ENCODE data around the gene OTOG. TPM values are rescaled to one million over a fixed set of nuclear protein-coding genes. Genes with fewer than 3 reads are reported as not detected.

The OTOG gene
- total and polyA plus RNA-seq, 2 donors (not counting 3 experiments of a cell fraction or from before 2014, with no cell fraction given): not detected

- H2AFZ ChIP-seq (ENCODE audit: low read depth, low read length): no peak overlapping the region
- CTCF ChIA-PET: interaction anchor here (1.0 kb wide), 1 partner anchor 8 kb away, joined by 3 read pairs; no protein-coding TSS in a partner anchor
- no peaks in the 10 kb centered on the region for H3K79me2 ChIP-seq (ENCODE audit: control insufficient read depth, insufficient read depth, low read length)
- H3K36me3 ChIP-seq (ENCODE audit: control insufficient read depth in 2 of 2, extremely low read depth in 1 of 2, insufficient read depth in 2 of 2, low read length in 2 of 2): no peaks in the 10 kb centered on the region
- no peak for FAIRE-seq
- no peak for TF ChIP-seq POLR2AphosphoS5 (IDR thresholded peaks at IDR 0.05; ENCODE audit: insufficient read depth, low read depth, low read length)
- TF ChIP-seq CTCF (IDR thresholded peaks at IDR 0.05; ENCODE audit: extremely low read depth in 1 of 2, insufficient read depth in 1 of 2, low read depth in 1 of 2, low read length in 2 of 2): no peak
- no peak for TF ChIP-seq JUN (IDR thresholded peaks at IDR 0.05; ENCODE audit: borderline replicate concordance, insufficient read depth, insufficient read length, low read depth)
- no peak for TF ChIP-seq FOS (IDR thresholded peaks at IDR 0.05; ENCODE audit: borderline replicate concordance, insufficient read depth, low read length)
- TF ChIP-seq GATA2 (IDR thresholded peaks at IDR 0.05; ENCODE audit: insufficient read depth, insufficient read length, low read depth, low read length): no peak
- TF ChIP-seq MAX (IDR thresholded peaks at IDR 0.05; ENCODE audit: insufficient read depth, insufficient read length): no peak
- no peak for TF ChIP-seq EZH2 (IDR thresholded peaks at IDR 0.05; ENCODE audit: borderline replicate concordance, low read depth, low read length, severe bottlenecking)
- no peak for TF ChIP-seq POLR2A (IDR thresholded peaks at IDR 0.05; ENCODE audit: low read depth, low read length)
- TF ChIP-seq MYC (IDR thresholded peaks at IDR 0.05; ENCODE audit: low read depth, low read length): no peak
- intact Hi-C loops (cut with micrococcal nuclease) (no loop called here), dilution Hi-C loops (cut with MboI; ENCODE audit: extremely low pct_ligation_motif_present, low sequenced_read_pairs) (no loop called here)
- no TSS peak for BruUV-seq (replicated peaks)
- H4K20me1 ChIP-seq (replicated peaks; ENCODE audit: control insufficient read depth, extremely low read depth, insufficient read depth, low read length): no peaks in the 10 kb centered on the region
- DNase-seq (ENCODE audit: low read depth, low spot score): no peak
- H3K9me3 ChIP-seq (replicated peaks; ENCODE audit: control insufficient read depth, insufficient read depth, low read length): no peaks in the 10 kb centered on the region
- no peaks in the 10 kb centered on the region for H3K4me1 ChIP-seq (ENCODE audit: control insufficient read depth, extremely low read depth, insufficient read depth, low read length)
- H3K9ac ChIP-seq (replicated peaks; ENCODE audit: extremely low read depth, insufficient read depth, low read length): no peak overlapping the region
- no peak overlapping the region for H3K27ac ChIP-seq (ENCODE audit: insufficient read depth, low read depth, low read length)
- H3K9me1 ChIP-seq (replicated peaks; ENCODE audit: control insufficient read depth, extremely low read depth, insufficient read depth, low read length): no peaks in the 10 kb centered on the region
- no peak overlapping the region for H3K4me2 ChIP-seq (ENCODE audit: insufficient read depth, low read length)
- POLR2A ChIA-PET: no interaction called here
- no peaks in the 10 kb centered on the region for H3K27me3 ChIP-seq (ENCODE audit: control insufficient read depth in 2 of 2, insufficient read depth in 2 of 2, low read length in 2 of 2)
- H3K4me3 ChIP-seq (replicated peaks in 1 of 3; ENCODE audit: insufficient read depth in 1 of 3, low read depth in 1 of 3, low read length in 3 of 3): no peak overlapping the region
These were observed 43.4 kb downstream of the OTOG start for GRCh38 chr11:17590463-17590862.

Data from endothelial cell of umbilical vein (primary cell).